Esophagus muscularis mucosa (tissue), 4 donors: ENCODE measurements around the gene SPATS2.

Experiments
- EP300 ChIP-seq: sonication (generic); formaldehyde crosslinking; IDR thresholded peaks from one replicate; pipeline ENCODE4 v1.6.1; 2017; ENCODE audit warnings: antibody characterized with exemption
- POLR2A ChIP-seq: fragments of 450-650 bp; IDR thresholded peaks from one replicate; pipeline ENCODE4 v1.6.1; 2017; ENCODE audit warnings: antibody characterized with exemption, moderate library complexity, mild to moderate bottlenecking, low read depth
- POLR2AphosphoS5 ChIP-seq, 2 donors: sonication (generic); formaldehyde crosslinking; IDR thresholded peaks; one replicate each; pipeline ENCODE4 v1.6.1; 2017; ENCODE audit warnings: antibody characterized with exemption in 2 of 2
- TF ChIP-seq, protein P1 (sequence below), 3 experiments: fragments of 200-600 bp in 2 of 3; fragments of 450-650 bp in 1 of 3; sonication (generic) in 2 of 3; IDR thresholded peaks; one replicate each; pipeline ENCODE4 v1.5.1; 2017 to 2019; ENCODE audit warnings: antibody characterized with exemption in 3 of 3, mild to moderate bottlenecking in 2 of 3, moderate library complexity in 1 of 3

DNA sequence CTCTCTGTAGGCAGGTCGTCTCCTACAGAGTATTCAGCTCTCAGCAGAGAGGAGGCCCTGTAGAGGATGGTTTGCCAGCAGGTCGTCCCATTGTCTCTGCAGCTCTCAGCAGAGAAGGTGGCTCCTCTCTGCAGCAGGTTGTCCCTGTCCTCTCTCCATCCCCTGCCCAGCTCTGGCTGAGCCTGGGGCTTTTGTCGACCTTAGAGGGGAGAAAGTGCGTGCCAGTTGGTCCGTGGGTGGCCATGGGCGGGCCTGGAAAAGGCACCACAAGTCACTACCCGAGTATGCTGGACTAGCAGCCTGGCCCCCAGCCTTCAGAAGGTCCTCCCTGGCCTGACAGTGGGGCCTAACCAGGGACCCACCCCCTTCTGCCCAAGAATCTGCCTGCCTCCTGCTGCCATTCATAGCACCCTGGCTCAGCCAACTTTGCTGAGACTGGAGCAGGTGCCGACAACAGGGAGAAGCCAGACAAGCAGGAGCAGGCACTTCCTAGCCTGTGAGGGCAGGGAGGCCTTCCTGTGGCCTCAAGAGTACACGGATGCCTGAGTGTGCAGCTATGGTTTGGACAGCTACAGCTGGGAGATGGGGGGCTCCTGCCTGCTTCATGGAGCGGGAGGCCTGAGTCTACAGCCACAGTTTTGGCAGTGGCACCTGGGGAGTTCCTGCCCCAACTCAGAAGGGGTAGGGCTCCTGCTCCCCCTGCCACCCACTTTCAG is 111.8 kb downstream of the SPATS2 start:
- TF ChIP-seq, protein P1, sequence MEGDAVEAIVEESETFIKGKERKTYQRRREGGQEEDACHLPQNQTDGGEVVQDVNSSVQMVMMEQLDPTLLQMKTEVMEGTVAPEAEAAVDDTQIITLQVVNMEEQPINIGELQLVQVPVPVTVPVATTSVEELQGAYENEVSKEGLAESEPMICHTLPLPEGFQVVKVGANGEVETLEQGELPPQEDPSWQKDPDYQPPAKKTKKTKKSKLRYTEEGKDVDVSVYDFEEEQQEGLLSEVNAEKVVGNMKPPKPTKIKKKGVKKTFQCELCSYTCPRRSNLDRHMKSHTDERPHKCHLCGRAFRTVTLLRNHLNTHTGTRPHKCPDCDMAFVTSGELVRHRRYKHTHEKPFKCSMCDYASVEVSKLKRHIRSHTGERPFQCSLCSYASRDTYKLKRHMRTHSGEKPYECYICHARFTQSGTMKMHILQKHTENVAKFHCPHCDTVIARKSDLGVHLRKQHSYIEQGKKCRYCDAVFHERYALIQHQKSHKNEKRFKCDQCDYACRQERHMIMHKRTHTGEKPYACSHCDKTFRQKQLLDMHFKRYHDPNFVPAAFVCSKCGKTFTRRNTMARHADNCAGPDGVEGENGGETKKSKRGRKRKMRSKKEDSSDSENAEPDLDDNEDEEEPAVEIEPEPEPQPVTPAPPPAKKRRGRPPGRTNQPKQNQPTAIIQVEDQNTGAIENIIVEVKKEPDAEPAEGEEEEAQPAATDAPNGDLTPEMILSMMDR (IDR thresholded peaks at IDR 0.05), result no peak
- no peak for TF ChIP-seq POLR2AphosphoS5 (IDR thresholded peaks at IDR 0.05)
- TF ChIP-seq POLR2A, result no peak
- TF ChIP-seq EP300, result no peak
